HFFc6 (cell line): Measurements from ENCODE around the gene IL23R. TPM values are rescaled to one million over a fixed set of nuclear protein-coding genes. Genes with fewer than 3 reads are reported as not detected.

Experiments
- DNase-seq: peaks from one replicate; pipeline ENCODE4 v3.0.0-alpha.2; 2018
- H3K27ac Mint-ChIP-seq: 2 replicates; pipeline ENCODE4 v1.8.0; 2020; ENCODE audit warnings: mild to moderate bottlenecking, mixed read lengths
- H3K27me3 Mint-ChIP-seq: 2 replicates; pipeline ENCODE4 v1.8.0; 2021; ENCODE audit warnings: mild to moderate bottlenecking, moderate library complexity, mixed read lengths; ENCODE audit not compliant: insufficient read depth
- H3K36me3 Mint-ChIP-seq: 2 replicates; pipeline ENCODE4 v1.8.0; 2021; ENCODE audit warnings: low read depth, mixed read lengths
- H3K4me1 Mint-ChIP-seq: 2 replicates; pipeline ENCODE4 v1.8.0; 2020; ENCODE audit warnings: low read depth, mixed read lengths
- H3K4me3 Mint-ChIP-seq: 2 replicates; pipeline ENCODE4 v1.8.0; 2020; ENCODE audit warnings: mild to moderate bottlenecking, moderate library complexity, mixed read lengths
- H3K9me3 Mint-ChIP-seq: 2 replicates; pipeline ENCODE4 v1.8.0; 2020; ENCODE audit warnings: mild to moderate bottlenecking, mixed read lengths
- CTCF ChIP-seq: fragments of 200-600 bp; sonication (generic); IDR thresholded peaks from 2 replicates; pipeline ENCODE4 v1.5.0; 2021; ENCODE audit warnings: antibody characterized with exemption, mild to moderate bottlenecking
- total RNA-seq, 6 experiments: library from RNA; stranded (reverse); fragmentation: NEBNext Ultra II Directional; extraction: Animal tissue kit (Norgen Biotek cat#: 25700); gene quantifications; 2 replicates in 1 of 6; 3 replicates in 5 of 6; pipeline ENCODE4 v1.2.3, GENCODE V29; 2021

The IL23R gene
- total RNA-seq, 6 experiments from 2014 or later: not detected

GRCh38 chr1:67149179-67149770 is 17.0 kb upstream of the IL23R start:
- TF ChIP-seq CTCF: peak; percentile 87
- Mint-ChIP-seq H3K9me3 (no peaks in the 10 kb centered on the region), H3K36me3 (no peaks in the 10 kb centered on the region), H3K4me1 (peaks cover 17% of the 10 kb centered on the region), H3K27ac (peak overlapping the region; percentile 45; the same call in 1 of the 2 replicates), H3K27me3 (peaks cover 11% of the 10 kb centered on the region), H3K4me3 (peak overlapping the region; percentile 23; the same call in 1 of the 2 replicates)
- peak; percentile 76 for DNase-seq

GRCh38 chr1:67150931-67151330 is 15.3 kb upstream of the IL23R start:
- Mint-ChIP-seq H3K36me3 (no peaks in the 10 kb centered on the region), H3K4me1 (peaks cover 12% of the 10 kb centered on the region), H3K9me3 (no peaks in the 10 kb centered on the region), H3K27me3 (peaks cover 21% of the 10 kb centered on the region), H3K27ac (no peak overlapping the region), H3K4me3 (no peak overlapping the region)
- TF ChIP-seq CTCF: no peak
- DNase-seq: no peak

- Mint-ChIP-seq H3K36me3 (no peaks in the 10 kb centered on the region), H3K27me3 (peaks cover 24% of the 10 kb centered on the region), H3K27ac (no peak overlapping the region), H3K4me3 (no peak overlapping the region), H3K4me1 (peaks cover 10% of the 10 kb centered on the region), H3K9me3 (no peaks in the 10 kb centered on the region)
- no peak for DNase-seq
- TF ChIP-seq CTCF: no peak
Measured at GRCh38 chr1:67158401-67158800, 7.9 kb upstream of the IL23R start.

GRCh38 chr1:67159233-67159632 is 7.0 kb upstream of the IL23R start:
- H3K36me3 Mint-ChIP-seq: no peaks in the 10 kb centered on the region
- H3K9me3 Mint-ChIP-seq: no peaks in the 10 kb centered on the region
- no peak for TF ChIP-seq CTCF
- H3K27me3 Mint-ChIP-seq: peaks cover 19% of the 10 kb centered on the region
- H3K27ac Mint-ChIP-seq: no peak overlapping the region
- DNase-seq: no peak
- peaks cover 17% of the 10 kb centered on the region for H3K4me1 Mint-ChIP-seq
- H3K4me3 Mint-ChIP-seq: no peak overlapping the region

GRCh38 chr1:67162954-67163353 is 3.3 kb upstream of the IL23R start:
- Mint-ChIP-seq H3K9me3 (no peaks in the 10 kb centered on the region), H3K4me1 (peaks cover 17% of the 10 kb centered on the region), H3K27me3 (peaks cover 4% of the 10 kb centered on the region), H3K36me3 (no peaks in the 10 kb centered on the region), H3K4me3 (no peak overlapping the region), H3K27ac (no peak overlapping the region)
- TF ChIP-seq CTCF: no peak
- DNase-seq: peak; percentile 25
